Ishikawa (cell line): ENCODE measurements around the gene UBN1.

Experiments used
- CEBPB ChIP-seq: IDR thresholded peaks from 2 replicates; pipeline ENCODE4 v1.6.1; 2012
- CREB1 ChIP-seq: IDR thresholded peaks from 2 replicates; pipeline ENCODE4 v1.6.1; 2012; ENCODE audit warnings: low read depth
- EGR1 ChIP-seq: IDR thresholded peaks from 2 replicates; pipeline ENCODE4 v1.6.1; 2012
- EP300 ChIP-seq: IDR thresholded peaks from 2 replicates; pipeline ENCODE4 v1.6.1; 2012; ENCODE audit warnings: borderline replicate concordance
- FOXM1 ChIP-seq: IDR thresholded peaks from 2 replicates; pipeline ENCODE4 v1.6.1; 2012; ENCODE audit warnings: low read depth, borderline replicate concordance
- MAX ChIP-seq: IDR thresholded peaks from 2 replicates; pipeline ENCODE4 v1.6.1; 2012
- NFIC ChIP-seq: IDR thresholded peaks from 2 replicates; pipeline ENCODE4 v1.6.1; 2012
- RAD21 ChIP-seq: IDR thresholded peaks from 2 replicates; pipeline ENCODE4 v1.6.1; 2012; ENCODE audit warnings: low read depth
- REST ChIP-seq: IDR thresholded peaks from 2 replicates; pipeline ENCODE4 v1.6.1; 2012; ENCODE audit warnings: low read depth, mild to moderate bottlenecking
- TAF1 ChIP-seq: IDR thresholded peaks from 2 replicates; pipeline ENCODE4 v1.6.1; 2012; ENCODE audit warnings: low read depth, mild to moderate bottlenecking
- TCF12 ChIP-seq: IDR thresholded peaks from 2 replicates; pipeline ENCODE4 v1.6.1; 2012; ENCODE audit warnings: low read depth
- TEAD4 ChIP-seq: IDR thresholded peaks from 2 replicates; pipeline ENCODE4 v1.6.1; 2012
- USF1 ChIP-seq: IDR thresholded peaks from 2 replicates; pipeline ENCODE4 v1.6.1; 2012
- YY1 ChIP-seq: IDR thresholded peaks from 2 replicates; pipeline ENCODE4 v1.6.1; 2012; ENCODE audit warnings: low read depth
- ZBTB7A ChIP-seq: IDR thresholded peaks from 2 replicates; pipeline ENCODE4 v1.6.1; 2012; ENCODE audit warnings: low read depth

UBN1 gene

GRCh38 chr16:4927661-4928060 lies 80.4 kb downstream of the UBN1 start:
- no peak for TF ChIP-seq RAD21
- TF ChIP-seq TEAD4, result no peak
- TF ChIP-seq EP300, result no peak
- no peak for TF ChIP-seq CREB1
- TF ChIP-seq EGR1, result no peak
- TF ChIP-seq USF1, result no peak
- no peak for TF ChIP-seq YY1
- no peak for TF ChIP-seq MAX
- TF ChIP-seq ZBTB7A, result no peak
- TF ChIP-seq CEBPB, result no peak
- no peak for TF ChIP-seq TCF12

- TF ChIP-seq RAD21 (no peak), CEBPB (no peak), CREB1 (no peak), FOXM1 (no peak), USF1 (no peak), TAF1 (no peak), YY1 (no peak), EGR1 (no peak), TEAD4 (no peak), NFIC (no peak), MAX (no peak), ZBTB7A (no peak), REST (no peak), TCF12 (no peak), EP300 (no peak)
Measured at GRCh38 chr16:4928227-4928626, 80.9 kb downstream of the UBN1 start.

- no peak for TF ChIP-seq CREB1
- no peak for TF ChIP-seq TCF12
- TF ChIP-seq EGR1, result no peak
- TF ChIP-seq ZBTB7A, result no peak
- TF ChIP-seq TAF1, result no peak
Measured at GRCh38 chr16:4931381-4931780, 84.1 kb downstream of the UBN1 start.
